Mammary epithelial cell (primary cell): ENCODE results near the gene NFATC1.

Source experiments
- CTCF ChIP-seq, 2 donors: IDR thresholded peaks in 1 of 2; conservative IDR thresholded peaks in 1 of 2; 2 replicates each; pipeline ENCODE4 v1.5.1; 2011 to 2012; ENCODE audit warnings: inconsistent platforms in 2 of 2, low read length in 2 of 2, mild to moderate bottlenecking in 2 of 2, control low read depth in 1 of 2, low read depth in 1 of 2; ENCODE audit not compliant: insufficient read depth in 1 of 2; ENCODE audit errors: extremely low read depth in 1 of 2
- EZH2 ChIP-seq: IDR thresholded peaks from 2 replicates; pipeline ENCODE4 v1.6.1; 2012; ENCODE audit warnings: low read length, inconsistent platforms, borderline replicate concordance

- TF ChIP-seq CTCF (conservative IDR thresholded peaks at IDR 0.05 in 1 of 2, IDR thresholded peaks at IDR 0.05 in 1 of 2; ENCODE audit: extremely low read depth in 1 of 2, insufficient read depth in 1 of 2, low read depth in 1 of 2, low read length in 2 of 2) (no peak), EZH2 (no peak)
These were observed 102.9 kb downstream of the NFATC1 start for GRCh38 chr18:79498662-79499061.
